HCT116 (cell line): ENCODE data around the gene TFPT. TPM values are rescaled to one million over a fixed set of nuclear protein-coding genes. Genes with fewer than 3 reads are reported as not detected.

ENCODE experiments used
- ATAC-seq: fragments of 200-7000 bp; cut with Tn5 transposase; 2 replicates; pipeline ENCODE4 v1.9.1; 2020; ENCODE audit warnings: mild to moderate bottlenecking, moderate library complexity
- BruUV-seq: library from RNA; stranded (reverse); fragments of 400-500 nt; replicated peaks from 2 replicates; lab custom pipeline; 2021; lab: Mats Ljungman, UMichigan
- CTCF ChIA-PET: fragments of 300-600 bp; sonication (Branson Sonifier 250); formaldehyde crosslinking; loops from one replicate; lab custom pipeline; 2021; ENCODE audit warnings: antibody characterized with exemption; lab: Charles Lee
- POLR2A ChIA-PET: fragments of 300-600, 350-600 bp; sonication (Branson Sonifier 250); formaldehyde crosslinking; loops from one replicate; lab custom pipeline; 2021; ENCODE audit warnings: antibody characterized with exemption; lab: Charles Lee
- RAD21 ChIA-PET, 2 experiments: fragments of 300-600 bp; sonication (Branson Sonifier 250); formaldehyde crosslinking; loops; one replicate each; lab custom pipeline; 2023; ENCODE audit warnings: low total read pairs in 2 of 2; ENCODE audit not compliant: uncharacterized antibody in 2 of 2, unreplicated experiment in 2 of 2, low non-redundant PET in 1 of 2; lab: Charles Lee
- DNase-seq: peaks from one replicate; pipeline ENCODE4 v3.0.0-alpha.2; 2010; ENCODE audit warnings: low read depth, low spot score
- H2AFZ ChIP-seq: fragments of 200-600 bp; shearing (Covaris generic), sonication (generic); 2 replicates; pipeline ENCODE4 v1.6.1; 2017; ENCODE audit warnings: low read depth, mixed run types, mixed read lengths, antibody characterized with exemption, low read length; ENCODE audit not compliant: poor library complexity, severe bottlenecking
- H3K27ac ChIP-seq: 2 replicates; pipeline ENCODE4 v1.5.1; 2012; ENCODE audit warnings: low read depth, low read length
- H3K27me3 ChIP-seq: fragments of 200-600 bp; sonication (generic); 2 replicates; pipeline ENCODE4 v1.6.1; 2016; ENCODE audit warnings: mixed run types, low read length, mixed read lengths; ENCODE audit not compliant: insufficient read depth
- H3K36me3 ChIP-seq, 2 experiments: fragments of 200-500 bp in 1 of 2; fragments of 200-600 bp in 1 of 2; sonication (Bioruptor generic) in 1 of 2; sonication (generic) in 1 of 2; 2 replicates each; pipeline versions ENCODE4 v1.5.1 to v1.6.1; 2014 to 2016; ENCODE audit warnings: low read length in 2 of 2, inconsistent platforms in 1 of 2, mixed read lengths in 1 of 2, mixed run types in 1 of 2; ENCODE audit not compliant: insufficient read depth in 2 of 2, control insufficient read depth in 1 of 2
- H3K4me1 ChIP-seq, 2 experiments: fragments of 200-600 bp in 1 of 2; sonication (generic) in 1 of 2; 2 replicates each; pipeline versions ENCODE4 v1.5.1 to v1.6.1; 2012 to 2017; ENCODE audit warnings: low read length in 2 of 2, inconsistent platforms in 1 of 2, mild to moderate bottlenecking in 1 of 2, mixed read lengths in 1 of 2, mixed run types in 1 of 2, moderate library complexity in 1 of 2; ENCODE audit not compliant: insufficient read depth in 2 of 2, control insufficient read depth in 1 of 2
- H3K4me2 ChIP-seq: fragments of 200-600 bp; sonication (generic); 2 replicates; pipeline ENCODE4 v1.6.1; 2017; ENCODE audit warnings: mixed run types, low read length, mixed read lengths
- H3K4me3 ChIP-seq, 2 experiments: fragments of 200-600 bp in 1 of 2; sonication (generic) in 1 of 2; replicated peaks in 1 of 2; 2 replicates each; pipeline ENCODE4 v1.5.1; 2011 to 2016; ENCODE audit warnings: low read length in 2 of 2, control low read depth in 1 of 2, low read depth in 1 of 2, mild to moderate bottlenecking in 1 of 2, mixed read lengths in 1 of 2, mixed run types in 1 of 2
- H3K79me2 ChIP-seq: fragments of 200-600 bp; sonication (generic); 2 replicates; pipeline ENCODE4 v1.6.1; 2017; ENCODE audit warnings: mild to moderate bottlenecking, mixed run types, low read length, moderate library complexity, mixed read lengths; ENCODE audit not compliant: insufficient read depth
- H3K9ac ChIP-seq: fragments of 200-600 bp; sonication (generic); 2 replicates; pipeline ENCODE4 v1.6.1; 2016; ENCODE audit warnings: low read length, mixed read lengths
- H3K9me2 ChIP-seq: fragments of 200-600 bp; sonication (generic), shearing (Covaris generic); 2 replicates; pipeline ENCODE4 v1.6.1; 2017; ENCODE audit warnings: mixed run types, mild to moderate bottlenecking, moderate library complexity; ENCODE audit not compliant: insufficient read depth
- H3K9me3 ChIP-seq, 2 experiments: fragments of 200-500 bp in 1 of 2; fragments of 200-600 bp in 1 of 2; sonication (Bioruptor generic) in 1 of 2; sonication (generic) in 1 of 2; 2 replicates each; pipeline ENCODE4 v1.6.1; 2014 to 2017; ENCODE audit warnings: low read length in 2 of 2, mixed read lengths in 2 of 2, inconsistent platforms in 1 of 2, low read depth in 1 of 2, mild to moderate bottlenecking in 1 of 2, mixed run types in 1 of 2, moderate library complexity in 1 of 2; ENCODE audit not compliant: control insufficient read depth in 1 of 2, insufficient read depth in 1 of 2
- H4K20me1 ChIP-seq: fragments of 200-600 bp; sonication (generic), shearing (Covaris generic); 2 replicates; pipeline ENCODE4 v1.6.1; 2017; ENCODE audit warnings: mixed run types, mild to moderate bottlenecking, moderate library complexity; ENCODE audit not compliant: insufficient read depth
- CEBPB ChIP-seq: IDR thresholded peaks from 2 replicates; pipeline ENCODE4 v1.6.1; 2012; ENCODE audit warnings: low read depth
- EZH2phosphoT487 ChIP-seq: fragments of 200-600 bp; IDR thresholded peaks from 2 replicates; pipeline ENCODE4 v1.6.1; 2018; ENCODE audit warnings: antibody characterized with exemption, borderline replicate concordance
- FOSL1 ChIP-seq: IDR thresholded peaks from 2 replicates; pipeline ENCODE4 v1.6.1; 2012; ENCODE audit warnings: low read depth
- SP1 ChIP-seq: IDR thresholded peaks from 2 replicates; pipeline ENCODE4 v1.6.1; 2012; ENCODE audit warnings: low read depth
- YY1 ChIP-seq: IDR thresholded peaks from 2 replicates; pipeline ENCODE4 v1.6.1; 2011; ENCODE audit warnings: low read length, low read depth, moderate library complexity, mild to moderate bottlenecking; ENCODE audit not compliant: insufficient replicate concordance; ENCODE audit errors: extremely low read depth
- intact Hi-C: fragments of 100-400 bp; cut with micrococcal nuclease; formaldehyde crosslinking; loops from 2 replicates; pipeline ENCODE4 v1.10.0; 2022
- total RNA-seq: library from RNA; stranded (reverse); gene quantifications from one replicate; pipeline ENCODE4 v1.2.1, GENCODE V29; 2021; ENCODE audit not compliant: unreplicated experiment
- TF ChIP-seq, protein P1 (sequence below): IDR thresholded peaks from 2 replicates; pipeline ENCODE4 v1.6.1; 2012
- TF ChIP-seq, protein P2 (sequence below), 3 experiments: fragments of 200-600 bp in 1 of 3; sonication (generic) in 1 of 3; IDR thresholded peaks in 2 of 3; conservative IDR thresholded peaks in 1 of 3; 2 replicates each; pipeline ENCODE4 v1.5.1; 2012 to 2017; ENCODE audit warnings: low read depth in 2 of 3, low read length in 2 of 3, antibody characterized with exemption in 1 of 3, borderline replicate concordance in 1 of 3, control low read depth in 1 of 3, mild to moderate bottlenecking in 1 of 3, mixed read lengths in 1 of 3, mixed run types in 1 of 3, moderate library complexity in 1 of 3; ENCODE audit not compliant: insufficient read depth in 1 of 3

Gene TFPT
- total RNA-seq, 1 experiment from 2014 or later = 7.1 TPM

DNA sequence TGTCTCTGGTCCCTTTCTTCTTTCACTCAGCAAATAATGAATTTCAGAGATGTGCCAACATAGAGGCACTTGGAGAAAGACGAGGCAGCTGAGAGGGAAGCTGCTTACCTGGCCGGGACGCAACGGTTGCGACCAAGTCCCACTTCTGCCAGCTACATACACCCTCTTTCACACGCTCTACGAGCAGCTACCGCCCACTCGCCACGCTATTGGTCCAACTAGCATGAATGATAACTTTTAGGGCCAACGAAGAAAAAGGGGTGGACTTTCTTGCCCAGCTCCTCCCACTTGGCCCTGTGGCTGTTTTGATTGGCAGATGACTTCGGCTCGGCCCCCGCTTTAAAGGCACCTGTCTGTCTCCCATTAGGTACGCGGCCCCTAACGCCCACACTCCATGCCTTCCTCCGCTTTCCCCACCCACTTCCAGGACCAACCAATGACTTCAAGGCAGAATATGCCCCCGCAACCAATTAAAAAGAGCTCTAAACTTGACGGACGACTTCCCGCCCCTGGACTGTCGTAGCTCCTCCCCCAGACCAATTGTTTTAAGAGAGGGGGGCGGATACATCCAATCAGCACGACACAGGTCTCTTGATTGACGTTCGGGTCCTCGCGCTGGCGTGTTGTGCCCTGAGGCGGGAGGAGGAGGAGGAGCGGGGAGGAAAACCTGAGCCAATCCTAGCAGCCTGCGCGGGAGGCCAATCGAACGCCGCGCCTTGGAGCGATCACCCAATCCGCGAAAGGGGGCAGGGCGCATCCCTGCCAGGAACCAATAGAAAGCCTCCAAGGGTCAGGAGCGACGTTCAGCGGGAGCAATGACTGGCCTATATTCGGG lies 21.6 kb upstream of the TFPT start (continued):
- TF ChIP-seq YY1 (no peak), SP1 (peak; percentile 97), EZH2phosphoT487 (no peak), FOSL1 (no peak)
- TF ChIP-seq, protein P1, sequence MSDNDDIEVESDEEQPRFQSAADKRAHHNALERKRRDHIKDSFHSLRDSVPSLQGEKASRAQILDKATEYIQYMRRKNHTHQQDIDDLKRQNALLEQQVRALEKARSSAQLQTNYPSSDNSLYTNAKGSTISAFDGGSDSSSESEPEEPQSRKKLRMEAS = no peak; the same call in 1 of the 2 replicates

DNA sequence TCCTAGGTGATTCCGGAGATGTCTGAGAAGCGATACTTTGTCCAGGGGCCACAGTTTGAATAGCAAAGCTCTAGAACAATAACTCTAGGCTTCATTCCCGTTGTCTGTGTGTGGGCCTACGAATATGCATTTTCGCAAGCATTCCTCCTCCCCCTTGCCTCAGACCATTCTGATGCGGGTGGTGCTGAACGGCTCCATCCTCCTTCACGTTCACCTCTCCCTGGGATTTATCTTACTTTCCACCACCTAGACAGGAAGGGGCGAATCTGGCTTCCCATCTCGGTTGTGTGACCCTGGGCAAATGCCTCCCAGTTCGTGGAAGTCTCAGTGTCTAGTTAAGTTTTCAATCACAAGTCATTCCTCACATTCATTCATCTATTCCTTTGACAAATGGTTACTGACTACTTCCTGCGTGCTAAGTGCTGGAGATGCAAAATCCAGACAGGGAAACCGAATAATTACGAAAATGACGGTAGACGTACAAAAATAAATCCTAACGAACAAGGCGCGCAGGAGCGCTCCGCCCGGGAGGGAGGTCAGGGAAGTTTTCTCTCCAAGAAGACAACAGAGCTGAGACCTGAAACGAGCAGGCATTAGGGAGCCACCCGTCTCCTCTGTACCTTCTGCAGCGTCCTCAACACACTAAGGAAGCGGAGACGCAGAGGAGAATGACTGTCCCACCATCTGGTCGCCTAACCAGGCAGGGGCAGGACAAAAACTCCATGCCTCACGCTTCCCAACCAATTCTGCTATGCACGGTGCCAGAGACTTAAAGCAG lies 20.8 kb upstream of the TFPT start:
- POLR2A ChIA-PET = interaction anchor here (1.0 to 2.0 kb wide), 10 partner anchors 12 to 326 kb away, joined by 3 to 26 read pairs (median 7); partner anchors contain the start of genes LENG1, MBOAT7, PRPF31 and RPS9
- ATAC-seq (no peak), DNase-seq (no peak)
- Histone ChIP-seq H3K27ac (peak overlapping the region; percentile 25), H3K27me3 (no peaks in the 10 kb centered on the region), H3K9ac (peak overlapping the region; percentile 74), H3K4me1 (peaks cover 15 to 31% of the 10 kb centered on the region in 2 experiments), H3K4me3 (peak overlapping the region; percentile 74 to 77), H3K4me2 (peak overlapping the region; percentile 98)
- BruUV-seq = TSS peak; percentile 93
- CTCF ChIA-PET = interaction anchor here (0.9 to 1.4 kb wide), 9 partner anchors 32 to 343 kb away, joined by 3 to 11 read pairs (median 5); no protein-coding TSS in a partner anchor
- TF ChIP-seq, protein P1 = no peak
- TF ChIP-seq, protein P2, sequence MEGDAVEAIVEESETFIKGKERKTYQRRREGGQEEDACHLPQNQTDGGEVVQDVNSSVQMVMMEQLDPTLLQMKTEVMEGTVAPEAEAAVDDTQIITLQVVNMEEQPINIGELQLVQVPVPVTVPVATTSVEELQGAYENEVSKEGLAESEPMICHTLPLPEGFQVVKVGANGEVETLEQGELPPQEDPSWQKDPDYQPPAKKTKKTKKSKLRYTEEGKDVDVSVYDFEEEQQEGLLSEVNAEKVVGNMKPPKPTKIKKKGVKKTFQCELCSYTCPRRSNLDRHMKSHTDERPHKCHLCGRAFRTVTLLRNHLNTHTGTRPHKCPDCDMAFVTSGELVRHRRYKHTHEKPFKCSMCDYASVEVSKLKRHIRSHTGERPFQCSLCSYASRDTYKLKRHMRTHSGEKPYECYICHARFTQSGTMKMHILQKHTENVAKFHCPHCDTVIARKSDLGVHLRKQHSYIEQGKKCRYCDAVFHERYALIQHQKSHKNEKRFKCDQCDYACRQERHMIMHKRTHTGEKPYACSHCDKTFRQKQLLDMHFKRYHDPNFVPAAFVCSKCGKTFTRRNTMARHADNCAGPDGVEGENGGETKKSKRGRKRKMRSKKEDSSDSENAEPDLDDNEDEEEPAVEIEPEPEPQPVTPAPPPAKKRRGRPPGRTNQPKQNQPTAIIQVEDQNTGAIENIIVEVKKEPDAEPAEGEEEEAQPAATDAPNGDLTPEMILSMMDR (IDR thresholded peaks at IDR 0.05 in 2 of 3, conservative IDR thresholded peaks at IDR 0.05 in 1 of 3; ENCODE audit: borderline replicate concordance in 1 of 3, insufficient read depth in 1 of 3, low read depth in 2 of 3, low read length in 2 of 3) = no peak
- TF ChIP-seq YY1 (no peak), SP1 (no peak), CEBPB (no peak)
- TF ChIP-seq, all 23 proteins: peak for 0
- no peaks in the 10 kb centered on the region for H4K20me1 ChIP-seq
- peaks cover 36% of the 10 kb centered on the region for H3K79me2 ChIP-seq
- peak overlapping the region; percentile 18 for H2AFZ ChIP-seq
- H3K9me3 ChIP-seq = no peaks in the 10 kb centered on the region
- intact Hi-C loops = no loop called here
- RAD21 ChIA-PET = no interaction called here
- H3K36me3 ChIP-seq = peaks cover 5 to 9% of the 10 kb centered on the region in 2 experiments; a peak in 2 of 4 replicates
- no peaks in the 10 kb centered on the region for H3K9me2 ChIP-seq
